OCI-LY7 (cell line): ENCODE results near the gene RASGRP4.

ENCODE experiments used
- CTCF ChIP-seq: fragments of 200-600 bp; sonication (generic); conservative IDR thresholded peaks from 2 replicates; pipeline ENCODE4 v1.5.1; 2014; ENCODE audit warnings: mild to moderate bottlenecking, antibody characterized with exemption, low read length, moderate library complexity, mixed read lengths
- EZH2phosphoT487 ChIP-seq: fragments of 200-600 bp; sonication (generic); IDR thresholded peaks from 2 replicates; pipeline ENCODE4 v1.6.1; 2018; ENCODE audit warnings: low read depth, borderline replicate concordance, mild to moderate bottlenecking, mixed run types, antibody characterized with exemption, low read length, moderate library complexity, mixed read lengths

- TF ChIP-seq CTCF (no peak; the same call in none of the 2 replicates), EZH2phosphoT487 (no peak)
Observed at GRCh38 chr19:38385057-38385803, 40.8 kb downstream of the RASGRP4 start.
